HepG2 (cell line): ENCODE measurements around the gene SERPINF2. TPM values are rescaled to one million over a fixed set of nuclear protein-coding genes. Genes with fewer than 3 reads are reported as not detected.

ENCODE experiments used
- DBP ChIP-seq: sonication (generic); formaldehyde crosslinking; IDR thresholded peaks from 2 replicates; pipeline ENCODE4 v1.4.0; 2020; ENCODE audit warnings: missing genetic modification reagents; ENCODE audit errors: not compliant biosample characterization
- ELF4 ChIP-seq: sonication (generic); formaldehyde crosslinking; IDR thresholded peaks from 2 replicates; pipeline ENCODE4 v1.5.0; 2020; ENCODE audit warnings: missing genetic modification reagents, mild to moderate bottlenecking, moderate library complexity, borderline replicate concordance
- HBP1 ChIP-seq: IDR thresholded peaks from 2 replicates; pipeline ENCODE4 v1.6.1; 2016; ENCODE audit warnings: low read depth, control low read depth
- HOXA3 ChIP-seq: sonication (generic); formaldehyde crosslinking; IDR thresholded peaks from 2 replicates; pipeline ENCODE4 v1.5.0; 2020; ENCODE audit warnings: missing genetic modification reagents
- HOXA7 ChIP-seq: sonication (generic); formaldehyde crosslinking; IDR thresholded peaks from 2 replicates; pipeline ENCODE4 v1.8.1; 2022; ENCODE audit warnings: mild to moderate bottlenecking, missing genetic modification reagents, moderate library complexity
- IRF2 ChIP-seq: IDR thresholded peaks from 2 replicates; pipeline ENCODE4 v1.6.1; 2018; ENCODE audit warnings: missing genetic modification reagents, missing compliant biosample characterization
- SIN3B ChIP-seq: fragments of 150-350 bp; IDR thresholded peaks from 2 replicates; pipeline ENCODE4 v1.6.1; 2014; ENCODE audit warnings: low read length
- SP1 ChIP-seq, 2 experiments: fragments of 450-650 bp in 1 of 2; sonication (generic) in 1 of 2; formaldehyde crosslinking in 1 of 2; IDR thresholded peaks; 2 replicates each; pipeline versions ENCODE4 v1.4.0 to v1.6.1; 2016 to 2020; ENCODE audit warnings: missing genetic modification reagents in 1 of 2
- ZBTB20 ChIP-seq: sonication (generic); formaldehyde crosslinking; IDR thresholded peaks from 2 replicates; pipeline ENCODE4 v1.8.1; 2023; ENCODE audit warnings: missing genetic modification reagents, low read depth, mild to moderate bottlenecking, borderline replicate concordance
- ZBTB49 ChIP-seq: sonication (generic); formaldehyde crosslinking; IDR thresholded peaks from 2 replicates; pipeline ENCODE4 v1.4.0; 2020; ENCODE audit warnings: missing genetic modification reagents, borderline replicate concordance
- ZNF224 ChIP-seq: sonication (generic); formaldehyde crosslinking; IDR thresholded peaks from 2 replicates; pipeline ENCODE4 v1.5.0; 2020; ENCODE audit warnings: mild to moderate bottlenecking, missing genetic modification reagents
- ZNF281 ChIP-seq: sonication (generic); formaldehyde crosslinking; IDR thresholded peaks from 2 replicates; pipeline ENCODE4 v1.4.0; 2020; ENCODE audit warnings: missing genetic modification reagents, borderline replicate concordance
- ZNF780A ChIP-seq: sonication (generic); formaldehyde crosslinking; IDR thresholded peaks from 2 replicates; pipeline ENCODE4 v1.8.0; 2022; ENCODE audit warnings: mild to moderate bottlenecking, missing genetic modification reagents, moderate library complexity
- polyA plus RNA-seq, 8 experiments: library from polyadenylated mRNA; depleted of rRNA in 3 of 8; stranded (reverse) in 7 of 8; unstranded in 1 of 8; fragments of >200 nt; fragmentation: Illumina TruSeq in 4 of 8; extraction: Trizol in 4 of 8; gene quantifications; 2 replicates each; pipeline versions ENCODE4 v1.2.1 to v1.2.3, GENCODE V29; 2011 to 2016; ENCODE audit warnings: low read depth in 4 of 8, missing spikeins in 1 of 8, mixed read lengths in 1 of 8; ENCODE audit not compliant: insufficient read depth in 1 of 8
- total RNA-seq, 5 experiments: library from RNA; depleted of rRNA; stranded (reverse); fragments of >200 nt; fragmentation: Illumina TruSeq; extraction: Trizol; gene quantifications; 2 replicates each; pipeline ENCODE4 v1.2.3, GENCODE V29; 2016; ENCODE audit warnings: low read depth in 1 of 5
- TF ChIP-seq, protein P1 (sequence below): sonication (generic); formaldehyde crosslinking; IDR thresholded peaks from 2 replicates; pipeline ENCODE4 v1.5.0; 2020; ENCODE audit warnings: mild to moderate bottlenecking, missing genetic modification reagents
- TF ChIP-seq, protein P2 (sequence below): sonication (generic); formaldehyde crosslinking; IDR thresholded peaks from 2 replicates; pipeline ENCODE4 v1.8.0; 2022; ENCODE audit warnings: missing genetic modification reagents, mild to moderate bottlenecking, moderate library complexity, borderline replicate concordance

The SERPINF2 gene
- total and polyA plus RNA-seq, 2 of the 13 experiments (the other 11 are each of a cell fraction or from before 2014, with no cell fraction given), result 309 to 548 TPM

DNA sequence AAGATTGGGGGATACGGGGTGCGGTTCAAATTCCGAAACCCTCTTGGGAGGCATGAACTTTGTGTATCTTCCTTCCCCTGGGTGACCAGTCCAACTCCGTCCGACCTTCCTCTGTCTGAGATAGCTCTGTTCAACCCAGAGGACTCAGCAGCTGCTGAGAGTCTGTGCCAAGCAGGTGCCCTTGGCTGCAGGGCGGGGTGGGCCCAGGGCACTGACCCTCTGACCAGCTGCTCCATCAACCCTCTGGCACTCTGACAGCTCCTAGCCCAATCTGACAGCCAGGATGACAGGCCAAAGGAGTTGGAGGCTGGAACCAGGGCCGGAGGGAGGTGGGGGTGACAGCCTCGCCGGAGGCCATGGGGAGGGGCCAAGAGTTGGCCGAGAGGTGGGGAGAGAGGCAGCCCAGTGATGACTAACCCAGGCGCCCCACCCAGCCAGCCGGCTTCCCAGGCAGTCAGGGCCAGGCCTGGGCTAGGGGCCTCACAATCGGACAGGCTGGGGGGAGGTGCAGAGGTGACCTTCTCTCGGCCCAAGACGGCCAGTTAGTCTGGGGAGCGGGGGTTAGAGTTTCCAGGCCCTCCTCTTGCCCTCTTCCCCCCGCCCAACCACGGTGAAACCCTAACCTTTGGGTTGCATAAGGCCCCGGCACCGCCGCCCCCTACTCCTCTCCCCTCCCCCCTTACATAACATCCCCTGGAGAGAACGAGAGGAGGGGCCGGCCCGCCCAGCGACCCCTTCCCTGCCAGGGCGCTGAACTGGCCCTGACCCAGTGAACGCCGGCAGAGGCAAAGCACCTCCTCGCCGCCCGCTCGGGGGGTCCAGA, 27.5 kb upstream of the SERPINF2 start (continued):
- TF ChIP-seq ZBTB49, result no peak
- TF ChIP-seq, protein P1, sequence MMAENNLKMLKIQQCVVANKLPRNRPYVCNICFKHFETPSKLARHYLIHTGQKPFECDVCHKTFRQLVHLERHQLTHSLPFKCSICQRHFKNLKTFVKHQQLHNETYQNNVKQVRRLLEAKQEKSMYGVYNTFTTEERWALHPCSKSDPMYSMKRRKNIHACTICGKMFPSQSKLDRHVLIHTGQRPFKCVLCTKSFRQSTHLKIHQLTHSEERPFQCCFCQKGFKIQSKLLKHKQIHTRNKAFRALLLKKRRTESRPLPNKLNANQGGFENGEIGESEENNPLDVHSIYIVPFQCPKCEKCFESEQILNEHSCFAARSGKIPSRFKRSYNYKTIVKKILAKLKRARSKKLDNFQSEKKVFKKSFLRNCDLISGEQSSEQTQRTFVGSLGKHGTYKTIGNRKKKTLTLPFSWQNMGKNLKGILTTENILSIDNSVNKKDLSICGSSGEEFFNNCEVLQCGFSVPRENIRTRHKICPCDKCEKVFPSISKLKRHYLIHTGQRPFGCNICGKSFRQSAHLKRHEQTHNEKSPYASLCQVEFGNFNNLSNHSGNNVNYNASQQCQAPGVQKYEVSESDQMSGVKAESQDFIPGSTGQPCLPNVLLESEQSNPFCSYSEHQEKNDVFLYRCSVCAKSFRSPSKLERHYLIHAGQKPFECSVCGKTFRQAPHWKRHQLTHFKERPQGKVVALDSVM, result peak; percentile 94
- TF ChIP-seq ZBTB20 (CRISPR knock-in tag), result peak; percentile 5; the same call in 1 of the 2 replicates
- TF ChIP-seq SP1 (IDR thresholded peaks at IDR 0.05), result no peak
- no peak for TF ChIP-seq SP1 (CRISPR knock-in tag; IDR thresholded peaks at IDR 0.05)
- TF ChIP-seq, protein P2, sequence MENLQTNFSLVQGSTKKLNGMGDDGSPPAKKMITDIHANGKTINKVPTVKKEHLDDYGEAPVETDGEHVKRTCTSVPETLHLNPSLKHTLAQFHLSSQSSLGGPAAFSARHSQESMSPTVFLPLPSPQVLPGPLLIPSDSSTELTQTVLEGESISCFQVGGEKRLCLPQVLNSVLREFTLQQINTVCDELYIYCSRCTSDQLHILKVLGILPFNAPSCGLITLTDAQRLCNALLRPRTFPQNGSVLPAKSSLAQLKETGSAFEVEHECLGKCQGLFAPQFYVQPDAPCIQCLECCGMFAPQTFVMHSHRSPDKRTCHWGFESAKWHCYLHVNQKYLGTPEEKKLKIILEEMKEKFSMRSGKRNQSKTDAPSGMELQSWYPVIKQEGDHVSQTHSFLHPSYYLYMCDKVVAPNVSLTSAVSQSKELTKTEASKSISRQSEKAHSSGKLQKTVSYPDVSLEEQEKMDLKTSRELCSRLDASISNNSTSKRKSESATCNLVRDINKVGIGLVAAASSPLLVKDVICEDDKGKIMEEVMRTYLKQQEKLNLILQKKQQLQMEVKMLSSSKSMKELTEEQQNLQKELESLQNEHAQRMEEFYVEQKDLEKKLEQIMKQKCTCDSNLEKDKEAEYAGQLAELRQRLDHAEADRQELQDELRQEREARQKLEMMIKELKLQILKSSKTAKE, result no peak
- peak; percentile 50; the same call in 1 of the 2 replicates for TF ChIP-seq IRF2 (CRISPR knock-in tag)
- no peak for TF ChIP-seq HBP1 (CRISPR knock-in tag)
- TF ChIP-seq ZNF281 (CRISPR knock-in tag), result peak; percentile 86; the same call in 1 of the 2 replicates
- no peak for TF ChIP-seq ELF4
- no peak for TF ChIP-seq DBP (CRISPR knock-in tag)
- TF ChIP-seq SIN3B, result no peak
- TF ChIP-seq ZNF224, result 0 out of 2 replicates have a peak, but pooled peaks have one; percentile 29
- TF ChIP-seq ZNF780A (CRISPR knock-in tag), result no peak
- peak; percentile 17; the same call in 1 of the 2 replicates for TF ChIP-seq HOXA3 (CRISPR knock-in tag)
- no peak for TF ChIP-seq HOXA7 (CRISPR knock-in tag)
